Activated T-cell treated with anti-CD3 and anti-CD28 coated beads for 4 hours (primary cell): Measurements from ENCODE around the gene NBAS.

ENCODE experiments used
- DNase-seq: peaks from one replicate; pipeline ENCODE4 v3.0.0-alpha.2; 2020

Gene NBAS

DNA sequence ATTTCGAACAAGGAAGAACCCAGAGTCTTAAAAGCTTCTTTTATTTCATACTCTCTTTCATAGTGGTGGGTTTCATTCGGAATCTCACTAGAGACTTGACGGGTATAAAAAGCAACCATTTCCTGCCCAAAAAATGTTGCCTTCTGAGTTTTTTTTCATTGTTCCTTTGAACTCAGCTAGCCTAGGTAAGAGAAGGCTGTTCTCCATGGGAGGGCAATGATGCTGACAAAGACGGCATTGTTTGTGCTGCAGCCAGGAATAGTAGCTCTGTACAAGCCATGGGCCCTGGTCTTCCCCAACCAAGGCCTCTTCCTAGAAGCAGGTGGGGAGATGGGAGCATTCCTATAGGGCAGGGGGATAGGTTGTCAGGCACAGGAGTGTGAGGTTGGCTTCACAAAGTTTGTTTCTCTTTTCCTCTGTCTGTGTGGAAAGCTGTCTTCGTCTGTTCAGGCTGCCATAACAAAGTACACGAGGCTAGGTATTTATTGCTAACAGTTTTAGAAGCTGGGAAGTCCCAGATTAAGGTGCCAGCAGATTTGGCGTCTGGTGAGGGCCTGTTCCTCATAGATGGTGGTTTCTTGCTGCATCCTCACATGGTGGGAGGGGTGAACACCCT, 405.1 kb downstream of the NBAS start:
- DNase-seq = no peak

- DNase-seq = no peak
Measured at GRCh38 chr2:15154297-15154696, 406.8 kb downstream of the NBAS start.

DNA sequence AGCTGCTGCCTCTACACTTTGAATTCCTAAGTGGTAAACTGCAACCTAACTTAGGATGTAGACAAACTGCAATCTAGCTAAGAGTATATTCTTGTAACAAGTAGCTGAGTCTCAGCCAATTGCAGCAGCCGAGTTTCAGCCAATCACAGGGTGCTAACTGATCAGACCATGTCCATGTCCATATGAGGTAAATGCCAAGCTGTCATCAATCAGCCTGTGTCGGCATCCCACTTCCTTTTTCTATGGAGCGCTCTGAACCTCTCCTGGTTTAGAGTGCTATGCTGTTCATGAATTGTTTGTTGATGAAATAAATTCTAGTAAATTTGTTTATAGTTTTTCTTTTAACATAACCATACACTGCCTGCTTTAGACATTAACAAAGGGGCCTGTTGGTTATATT, 408.8 kb downstream of the NBAS start:
- DNase-seq = no peak

DNA sequence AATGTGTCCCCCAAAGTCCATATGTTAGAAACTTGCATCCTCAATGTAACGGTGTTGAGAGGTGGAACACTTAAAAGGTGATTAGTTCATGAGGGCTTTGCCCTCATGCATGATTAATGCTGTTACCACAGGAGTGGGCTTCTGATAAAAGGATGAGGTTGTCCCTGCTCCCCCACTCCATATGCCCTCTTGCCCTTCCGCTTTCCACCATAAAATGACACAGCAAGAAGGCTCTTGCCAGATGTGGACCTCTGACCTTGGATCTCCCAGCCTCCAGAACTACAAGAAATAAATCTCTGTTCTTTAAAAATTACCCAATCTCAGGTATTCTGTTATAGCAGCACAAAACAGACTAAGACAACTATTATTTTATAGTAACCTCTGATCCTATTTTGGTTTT, 412.1 kb downstream of the NBAS start:
- no peak for DNase-seq

GRCh38 chr2:15147591-15147990, 413.5 kb downstream of the NBAS start:
- DNase-seq = no peak

GRCh38 chr2:15146960-15147359, 414.2 kb downstream of the NBAS start:
- no peak for DNase-seq

- no peak for DNase-seq
Measured at GRCh38 chr2:15145919-15146318, 415.2 kb downstream of the NBAS start.

GRCh38 chr2:15145046-15145817, 415.9 kb downstream of the NBAS start:
- DNase-seq = no peak

GRCh38 chr2:15142069-15142689, 419.0 kb downstream of the NBAS start:
- DNase-seq = peak; percentile 56

- no peak for DNase-seq
Measured at GRCh38 chr2:15141211-15141610, 419.9 kb downstream of the NBAS start.

GRCh38 chr2:15136639-15137038, 424.5 kb downstream of the NBAS start:
- no peak for DNase-seq

DNA sequence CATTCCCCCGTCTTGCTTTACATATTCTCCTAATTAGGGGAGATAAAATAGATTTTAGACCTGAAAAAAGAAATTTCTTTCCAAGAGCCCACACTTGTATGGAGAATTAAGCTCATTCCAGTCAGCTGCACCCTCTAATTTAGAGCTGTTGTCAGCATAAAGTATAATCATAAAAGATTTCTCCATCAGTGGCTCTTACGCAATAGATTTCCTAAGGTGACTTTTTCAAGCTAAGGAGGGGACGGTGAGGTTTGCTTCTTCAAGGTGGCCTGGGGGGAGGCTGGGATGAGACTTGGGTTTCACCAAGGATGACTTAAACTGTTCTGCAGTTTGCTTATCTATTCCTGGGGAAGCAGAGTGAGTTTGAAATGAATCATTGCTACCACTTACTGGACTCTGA, 426.2 kb downstream of the NBAS start:
- no peak for DNase-seq

DNA sequence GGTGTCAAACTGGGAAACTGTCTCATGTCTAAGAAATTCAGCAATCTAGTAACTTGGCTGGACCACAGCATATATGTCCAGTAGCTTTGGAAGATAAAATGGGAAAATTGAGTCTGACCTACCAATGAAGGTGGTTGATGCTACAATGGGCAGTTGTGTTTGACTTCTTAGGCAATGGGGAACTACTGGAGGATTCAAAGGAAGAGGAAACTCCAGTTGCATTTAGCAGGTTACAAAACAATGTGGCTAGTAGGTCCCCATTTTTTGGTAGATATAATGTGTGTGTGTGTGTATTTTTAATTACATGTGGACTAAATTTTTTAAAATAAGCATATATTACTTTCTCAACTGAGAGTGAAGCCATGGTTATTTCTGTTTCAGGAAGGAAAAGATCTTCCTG, 427.7 kb downstream of the NBAS start:
- no peak for DNase-seq

GRCh38 chr2:15128846-15129245, 432.3 kb downstream of the NBAS start:
- no peak for DNase-seq

- DNase-seq = no peak
Measured at GRCh38 chr2:15127876-15128275, 433.3 kb downstream of the NBAS start.

GRCh38 chr2:15127301-15127700, 433.8 kb downstream of the NBAS start:
- DNase-seq = no peak

DNA sequence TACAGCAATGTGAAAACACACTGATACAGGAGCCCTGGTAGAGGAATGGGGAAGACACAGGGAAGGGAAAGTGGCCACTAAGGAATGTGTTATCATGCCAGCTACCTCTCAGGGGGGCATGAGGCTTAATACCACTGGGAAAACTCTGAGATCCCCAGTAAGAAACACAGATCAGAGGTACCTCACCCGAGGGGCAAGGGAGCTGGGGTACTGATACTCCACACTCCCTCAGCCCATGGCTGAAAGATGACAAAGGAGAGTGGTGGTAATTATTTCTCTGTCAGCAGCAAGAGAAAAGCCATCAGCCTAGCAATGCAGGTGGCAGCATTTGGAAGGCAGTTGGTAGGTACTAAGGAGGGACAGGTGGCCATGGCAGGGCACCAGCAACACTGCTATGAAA, 434.8 kb downstream of the NBAS start:
- no peak for DNase-seq

GRCh38 chr2:15122915-15123314, 438.2 kb downstream of the NBAS start:
- no peak for DNase-seq

GRCh38 chr2:15120631-15121030, 440.5 kb downstream of the NBAS start:
- no peak for DNase-seq

GRCh38 chr2:15119722-15120175, 441.4 kb downstream of the NBAS start:
- no peak for DNase-seq

DNA sequence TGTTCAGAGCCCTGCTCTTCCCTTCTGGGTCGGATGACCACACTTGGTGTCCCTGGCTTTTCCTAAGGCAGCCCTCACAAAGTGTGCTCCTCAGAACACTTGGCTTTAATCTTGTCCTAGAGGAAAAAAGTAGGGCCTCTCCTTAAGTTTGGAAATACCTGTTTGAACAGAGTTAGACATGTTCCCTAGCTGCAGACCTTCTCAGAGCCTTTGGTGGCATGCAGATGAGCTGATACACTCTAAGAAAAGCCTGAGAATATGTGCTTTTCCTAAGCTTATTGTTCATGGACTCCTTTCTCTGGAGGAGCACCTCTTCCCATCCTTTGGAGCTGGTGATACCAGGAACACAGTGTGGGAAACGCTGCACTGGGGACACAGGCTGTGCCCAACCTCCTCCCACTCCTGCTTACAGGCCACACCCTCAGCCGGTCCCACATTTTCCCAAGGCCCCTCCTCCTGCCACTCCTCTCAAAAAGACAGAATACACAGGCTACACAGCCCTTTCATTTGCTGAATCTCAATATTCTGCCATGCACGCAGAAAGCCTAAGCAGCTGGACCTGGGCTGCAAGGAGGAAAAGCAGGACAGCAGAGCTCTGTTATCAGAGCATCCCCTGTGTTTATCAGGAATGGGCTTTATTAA, 443.6 kb downstream of the NBAS start:
- no peak for DNase-seq
